ENCODE data around the gene NOC4L. TPM values are rescaled to one million over a fixed set of nuclear protein-coding genes. Genes with fewer than 3 reads are reported as not detected.

The NOC4L gene
- total RNA-seq, 1 experiment from 2014 or later = 36.5 TPM

- Histone ChIP-seq H3K27me3 (ENCODE audit: insufficient read depth, low read length) (no peaks in the 10 kb centered on the region; the same call in 1 of the 2 replicates), H3K79me1 (ENCODE audit: insufficient read depth, low read depth, low read length, poor library complexity, severe bottlenecking) (no peaks in the 10 kb centered on the region), H4K91ac (ENCODE audit: insufficient read length, low read depth, low read length) (no peak overlapping the region), H3K18ac (ENCODE audit: insufficient read length, low read depth, low read length) (no peak overlapping the region), H3K4ac (ENCODE audit: low read depth, low read length) (no peak overlapping the region), H3K14ac (ENCODE audit: insufficient read depth, low read length) (no peak overlapping the region), H2BK12ac (ENCODE audit: insufficient read length, low read depth, low read length) (no peak overlapping the region), H2AFZ (ENCODE audit: low read length) (no peak overlapping the region), H3K4me2 (ENCODE audit: insufficient read depth, insufficient read length, low read length) (no peak overlapping the region), H2BK20ac (ENCODE audit: low read depth, low read length, poor library complexity, severe bottlenecking) (no peak overlapping the region), H2BK5ac (ENCODE audit: insufficient read length, low read length) (no peak overlapping the region), H2BK120ac (ENCODE audit: low read depth, low read length, poor library complexity, severe bottlenecking) (no peak overlapping the region), H3K9ac (ENCODE audit: extremely low read depth, insufficient read length, low read length) (no peak overlapping the region), H3K23ac (ENCODE audit: insufficient read length, low read depth, low read length) (no peak overlapping the region), H3K27ac (ENCODE audit: insufficient read length, low read depth, low read length) (no peak overlapping the region), H3K23me2 (ENCODE audit: insufficient read length, low read depth, low read length, poor library complexity, severe bottlenecking) (no peaks in the 10 kb centered on the region), H3K79me2 (ENCODE audit: insufficient read depth, low read length) (no peaks in the 10 kb centered on the region), H4K20me1 (ENCODE audit: control insufficient read depth, insufficient read depth, insufficient read length) (no peaks in the 10 kb centered on the region), H3K56ac (ENCODE audit: insufficient read length, low read depth, low read length) (no peak overlapping the region), H3K4me1 (ENCODE audit: insufficient read depth, low read length) (no peaks in the 10 kb centered on the region), H2BK15ac (ENCODE audit: low read depth, low read length) (no peak overlapping the region), H2AK5ac (ENCODE audit: insufficient read length, low read length) (no peak overlapping the region), H4K5ac (ENCODE audit: insufficient read length, low read depth, low read length) (no peak overlapping the region), H4K8ac (replicated peaks; ENCODE audit: insufficient read length, low read depth, low read length) (no peak overlapping the region), H3T11ph (ENCODE audit: low read length) (no peak overlapping the region), H3K9me3 (ENCODE audit: control insufficient read depth, low read depth, low read length) (peaks cover 18% of the 10 kb centered on the region)
- peaks cover 31% of the 10 kb centered on the region for H3K27me3 Mint-ChIP-seq (ENCODE audit: low read depth)
- no peak for DNase-seq
- H3K4me3 Mint-ChIP-seq = no peak overlapping the region
- WGBS (ENCODE audit: extremely low coverage, insufficient read length, low lambda C conversion rate) = no CpG with 5 or more reads among the region's 37 CpGs
- no peaks in the 10 kb centered on the region for H3K36me3 Mint-ChIP-seq (ENCODE audit: insufficient read depth in 1 of 3, low read depth in 3 of 3)
- no peak overlapping the region for H3K27ac Mint-ChIP-seq
- no peak for TF ChIP-seq CTCF (conservative IDR thresholded peaks at IDR 0.05)
- H3K4me1 Mint-ChIP-seq = 0 out of 4 replicates have a peak, but pooled peaks cover 0 to 2% of the 10 kb centered on the region in 2 experiments
- H3K9me3 Mint-ChIP-seq = no peaks in the 10 kb centered on the region
Observed at GRCh38 chr12:132158677-132159554, 14.7 kb downstream of the NOC4L start.
